ENCODE results near the gene TNFSF13.

DNA sequence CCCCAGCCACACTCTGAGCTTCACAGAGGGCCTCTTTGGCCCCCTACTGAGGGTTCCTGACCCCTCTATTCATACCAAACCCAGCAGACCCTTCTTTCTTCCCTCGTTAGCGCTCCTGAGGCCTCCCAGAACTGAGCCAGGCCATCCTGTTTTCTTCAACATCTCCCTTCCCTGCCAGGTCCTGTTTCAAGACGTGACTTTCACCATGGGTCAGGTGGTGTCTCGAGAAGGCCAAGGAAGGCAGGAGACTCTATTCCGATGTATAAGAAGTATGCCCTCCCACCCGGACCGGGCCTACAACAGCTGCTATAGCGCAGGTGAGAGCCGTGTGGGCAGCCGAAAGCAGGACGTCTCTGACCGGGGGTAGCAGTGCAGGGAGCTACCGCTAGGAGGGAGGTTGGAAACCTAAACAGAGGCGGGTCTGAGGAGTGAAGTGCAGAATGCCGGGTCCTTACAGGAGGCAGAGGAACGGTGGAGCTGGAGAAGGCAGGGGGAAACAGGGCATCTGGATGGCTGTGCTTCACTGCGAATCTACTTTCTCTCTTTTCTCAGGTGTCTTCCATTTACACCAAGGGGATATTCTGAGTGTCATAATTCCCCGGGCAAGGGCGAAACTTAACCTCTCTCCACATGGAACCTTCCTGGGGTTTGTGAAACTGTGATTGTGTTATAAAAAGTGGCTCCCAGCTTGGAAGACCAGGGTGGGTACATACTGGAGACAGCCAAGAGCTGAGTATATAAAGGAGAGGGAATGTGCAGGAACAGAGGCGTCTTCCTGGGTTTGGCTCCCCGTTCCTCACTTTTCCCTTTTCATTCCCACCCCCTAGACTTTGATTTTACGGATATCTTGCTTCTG, 1.9 kb downstream of the TNFSF13 start:
- TF ChIP-seq, protein P1, sequence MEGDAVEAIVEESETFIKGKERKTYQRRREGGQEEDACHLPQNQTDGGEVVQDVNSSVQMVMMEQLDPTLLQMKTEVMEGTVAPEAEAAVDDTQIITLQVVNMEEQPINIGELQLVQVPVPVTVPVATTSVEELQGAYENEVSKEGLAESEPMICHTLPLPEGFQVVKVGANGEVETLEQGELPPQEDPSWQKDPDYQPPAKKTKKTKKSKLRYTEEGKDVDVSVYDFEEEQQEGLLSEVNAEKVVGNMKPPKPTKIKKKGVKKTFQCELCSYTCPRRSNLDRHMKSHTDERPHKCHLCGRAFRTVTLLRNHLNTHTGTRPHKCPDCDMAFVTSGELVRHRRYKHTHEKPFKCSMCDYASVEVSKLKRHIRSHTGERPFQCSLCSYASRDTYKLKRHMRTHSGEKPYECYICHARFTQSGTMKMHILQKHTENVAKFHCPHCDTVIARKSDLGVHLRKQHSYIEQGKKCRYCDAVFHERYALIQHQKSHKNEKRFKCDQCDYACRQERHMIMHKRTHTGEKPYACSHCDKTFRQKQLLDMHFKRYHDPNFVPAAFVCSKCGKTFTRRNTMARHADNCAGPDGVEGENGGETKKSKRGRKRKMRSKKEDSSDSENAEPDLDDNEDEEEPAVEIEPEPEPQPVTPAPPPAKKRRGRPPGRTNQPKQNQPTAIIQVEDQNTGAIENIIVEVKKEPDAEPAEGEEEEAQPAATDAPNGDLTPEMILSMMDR (conservative IDR thresholded peaks at IDR 0.05): no peak
- TF ChIP-seq EZH2 (IDR thresholded peaks at IDR 0.05; ENCODE audit: low read depth): no peak

All from PC-9 (cell line).